GM12874 (cell line): ENCODE results near the gene PAPOLB.

Experiments used
- TF ChIP-seq, protein P1 (sequence below): IDR thresholded peaks from 2 replicates; pipeline ENCODE4 v1.5.1; 2011; ENCODE audit warnings: low read depth, mild to moderate bottlenecking, control low read depth, low read length, moderate library complexity; ENCODE audit not compliant: insufficient read depth

The PAPOLB gene

DNA sequence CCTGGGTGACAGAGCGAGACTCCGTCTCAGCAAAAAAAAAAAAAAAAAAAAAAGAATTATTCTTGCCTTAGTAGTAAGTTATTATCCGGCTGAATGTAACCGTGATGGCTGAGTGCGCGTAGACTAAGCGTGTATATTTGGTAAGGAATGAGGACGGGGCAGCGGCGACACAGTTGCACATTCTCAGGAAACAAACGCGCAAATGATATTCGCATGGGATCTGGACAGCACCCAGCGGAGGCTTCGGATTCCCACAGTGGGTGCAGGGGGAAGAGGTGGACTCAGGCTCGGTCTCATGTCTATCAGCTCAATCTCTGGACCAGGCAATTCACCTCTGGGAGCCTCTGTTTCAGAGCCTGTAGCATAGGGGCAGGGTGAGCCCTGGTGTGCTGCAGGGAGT is 29.1 kb downstream of the PAPOLB start:
- TF ChIP-seq, protein P1, sequence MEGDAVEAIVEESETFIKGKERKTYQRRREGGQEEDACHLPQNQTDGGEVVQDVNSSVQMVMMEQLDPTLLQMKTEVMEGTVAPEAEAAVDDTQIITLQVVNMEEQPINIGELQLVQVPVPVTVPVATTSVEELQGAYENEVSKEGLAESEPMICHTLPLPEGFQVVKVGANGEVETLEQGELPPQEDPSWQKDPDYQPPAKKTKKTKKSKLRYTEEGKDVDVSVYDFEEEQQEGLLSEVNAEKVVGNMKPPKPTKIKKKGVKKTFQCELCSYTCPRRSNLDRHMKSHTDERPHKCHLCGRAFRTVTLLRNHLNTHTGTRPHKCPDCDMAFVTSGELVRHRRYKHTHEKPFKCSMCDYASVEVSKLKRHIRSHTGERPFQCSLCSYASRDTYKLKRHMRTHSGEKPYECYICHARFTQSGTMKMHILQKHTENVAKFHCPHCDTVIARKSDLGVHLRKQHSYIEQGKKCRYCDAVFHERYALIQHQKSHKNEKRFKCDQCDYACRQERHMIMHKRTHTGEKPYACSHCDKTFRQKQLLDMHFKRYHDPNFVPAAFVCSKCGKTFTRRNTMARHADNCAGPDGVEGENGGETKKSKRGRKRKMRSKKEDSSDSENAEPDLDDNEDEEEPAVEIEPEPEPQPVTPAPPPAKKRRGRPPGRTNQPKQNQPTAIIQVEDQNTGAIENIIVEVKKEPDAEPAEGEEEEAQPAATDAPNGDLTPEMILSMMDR = no peak

DNA sequence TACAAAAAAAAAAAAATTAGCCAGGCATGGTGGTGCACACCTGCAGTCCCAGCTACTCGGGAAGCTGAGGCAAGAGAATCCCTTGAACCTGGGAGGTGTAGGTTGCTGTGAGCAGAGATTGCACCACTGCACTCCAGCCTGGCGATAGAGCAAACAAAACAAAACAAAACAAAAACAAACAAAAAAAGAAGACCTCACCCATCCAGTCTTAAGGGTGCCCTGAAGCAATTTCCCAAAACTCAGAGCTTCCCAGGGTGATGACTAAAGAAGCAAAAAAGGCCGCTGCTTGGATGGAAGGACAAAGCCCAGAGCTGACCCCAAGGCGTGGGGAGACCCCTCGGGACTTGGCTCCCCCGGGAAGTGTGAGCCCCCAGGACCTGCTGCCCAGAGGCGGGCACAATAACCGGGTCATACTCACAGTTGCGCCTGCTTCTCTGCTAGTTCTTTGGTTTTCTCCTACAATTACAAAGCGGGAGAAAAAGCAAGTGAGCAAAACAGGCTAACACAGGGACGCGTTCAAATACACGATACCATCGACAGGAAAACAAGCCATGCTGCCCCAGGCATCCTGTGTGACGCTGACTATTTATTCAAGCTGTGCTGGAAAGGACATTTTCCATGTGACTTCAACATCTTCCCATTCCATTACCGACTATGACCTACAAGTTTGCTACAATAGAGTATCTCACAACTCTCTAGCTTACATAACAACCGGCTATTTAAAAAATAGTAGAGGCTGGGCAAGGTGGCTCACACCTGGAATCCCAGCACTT is 29.9 kb downstream of the PAPOLB start:
- TF ChIP-seq, protein P1 = no peak

DNA sequence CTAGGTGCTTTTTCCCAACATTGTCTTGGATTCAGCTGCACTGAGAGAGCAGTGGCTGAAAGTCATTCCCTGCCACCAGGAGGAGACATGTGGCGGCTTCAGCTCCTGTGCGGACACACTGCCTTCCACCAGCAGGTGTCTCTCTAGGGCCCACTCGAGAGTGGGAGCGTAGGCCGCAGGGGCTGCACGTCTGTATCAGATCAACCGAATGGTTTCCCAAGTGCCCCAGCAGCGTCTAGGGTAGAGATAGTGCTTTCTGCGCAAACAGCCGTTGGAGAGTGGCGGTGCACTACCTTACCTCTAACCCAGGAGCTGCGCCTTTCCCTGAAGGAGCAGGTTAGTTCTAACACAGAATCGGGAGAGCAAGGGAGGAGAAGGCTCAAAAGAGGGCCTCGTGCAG is 31.7 kb downstream of the PAPOLB start:
- TF ChIP-seq, protein P1 = peak; percentile 74

DNA sequence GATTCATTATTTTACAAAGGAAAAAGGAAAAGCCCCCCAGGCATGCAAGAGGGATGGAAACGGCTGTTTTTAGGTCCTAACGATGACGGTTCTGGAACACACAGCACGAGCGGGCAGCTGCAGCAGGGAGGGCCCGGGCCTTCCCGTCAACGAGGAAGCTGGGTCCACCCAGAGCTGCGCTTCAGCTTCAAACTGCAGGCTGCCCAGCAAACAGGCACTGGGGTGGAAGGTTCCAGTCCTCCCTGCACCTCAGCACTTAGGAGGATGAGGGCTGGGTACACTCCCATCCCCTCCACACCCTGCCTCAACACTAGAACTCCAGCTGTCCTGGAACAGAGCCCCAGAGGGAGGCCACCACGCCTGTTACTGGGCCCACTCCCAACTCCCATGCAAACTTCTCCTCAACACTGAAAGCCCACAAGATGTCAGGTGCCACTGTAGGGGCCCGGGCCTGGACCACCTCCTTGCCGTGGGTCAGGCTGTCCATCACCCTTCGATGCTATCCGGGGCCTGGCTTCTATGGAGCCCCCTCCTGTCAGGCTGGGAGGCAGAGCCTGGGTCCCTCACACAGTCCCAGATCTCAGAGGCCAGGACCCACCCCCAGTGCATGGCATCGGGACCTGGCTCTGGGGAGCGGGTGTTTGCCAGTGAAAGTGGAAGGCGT is 33.0 kb downstream of the PAPOLB start:
- TF ChIP-seq, protein P1 = no peak

DNA sequence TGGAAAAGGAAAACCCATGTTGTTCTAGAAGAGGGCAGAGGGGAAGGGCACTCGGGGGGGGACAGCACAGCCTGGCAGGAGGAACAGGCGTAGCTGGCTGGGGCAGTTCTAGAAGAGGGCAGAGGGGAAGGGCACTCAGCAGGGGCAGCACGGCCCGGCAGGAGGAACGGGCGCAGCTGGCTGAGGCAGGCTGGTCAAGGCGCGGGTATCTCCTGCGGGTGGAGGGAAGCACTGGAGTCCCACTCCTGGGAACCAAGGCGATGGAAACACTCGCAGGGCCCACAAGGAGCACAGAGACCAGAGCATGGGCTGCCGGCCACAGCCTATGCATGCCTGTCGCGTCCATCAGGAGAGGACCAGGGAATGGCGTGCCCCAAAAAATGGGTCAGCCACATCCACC is 36.7 kb downstream of the PAPOLB start:
- TF ChIP-seq, protein P1 = no peak

DNA sequence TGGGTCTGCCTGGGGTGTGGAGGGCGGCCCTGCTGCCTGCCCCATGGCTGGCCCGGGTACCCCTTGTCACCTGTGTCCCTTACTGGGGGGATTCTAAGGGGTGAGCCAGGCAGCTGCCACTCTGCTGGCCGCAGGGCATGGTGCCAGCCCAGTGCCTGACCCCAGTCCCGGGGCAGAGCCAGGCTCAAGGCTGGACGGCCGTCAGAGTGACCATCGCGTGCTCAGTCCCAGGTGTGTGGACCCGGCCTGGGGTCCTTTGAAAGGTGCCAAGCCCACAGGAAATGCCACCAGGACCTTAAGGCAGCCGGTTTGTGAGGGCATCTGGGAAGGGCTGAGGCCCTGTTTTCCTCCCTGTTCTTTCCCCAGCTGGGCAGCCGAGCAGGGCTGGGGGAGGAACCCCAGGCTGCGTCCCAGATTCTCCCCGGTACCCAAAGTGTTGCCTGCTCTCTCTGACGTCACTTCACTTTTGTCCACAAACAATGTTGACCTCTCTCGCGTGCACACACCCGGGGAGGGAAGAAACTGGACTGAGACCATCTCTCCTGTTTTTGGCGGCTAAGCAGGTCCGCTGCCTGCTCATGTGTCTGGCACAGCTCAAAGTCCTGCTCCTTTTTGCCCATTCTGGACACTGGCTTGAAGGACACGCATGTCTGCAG is 37.6 kb downstream of the PAPOLB start:
- TF ChIP-seq, protein P1 = no peak

DNA sequence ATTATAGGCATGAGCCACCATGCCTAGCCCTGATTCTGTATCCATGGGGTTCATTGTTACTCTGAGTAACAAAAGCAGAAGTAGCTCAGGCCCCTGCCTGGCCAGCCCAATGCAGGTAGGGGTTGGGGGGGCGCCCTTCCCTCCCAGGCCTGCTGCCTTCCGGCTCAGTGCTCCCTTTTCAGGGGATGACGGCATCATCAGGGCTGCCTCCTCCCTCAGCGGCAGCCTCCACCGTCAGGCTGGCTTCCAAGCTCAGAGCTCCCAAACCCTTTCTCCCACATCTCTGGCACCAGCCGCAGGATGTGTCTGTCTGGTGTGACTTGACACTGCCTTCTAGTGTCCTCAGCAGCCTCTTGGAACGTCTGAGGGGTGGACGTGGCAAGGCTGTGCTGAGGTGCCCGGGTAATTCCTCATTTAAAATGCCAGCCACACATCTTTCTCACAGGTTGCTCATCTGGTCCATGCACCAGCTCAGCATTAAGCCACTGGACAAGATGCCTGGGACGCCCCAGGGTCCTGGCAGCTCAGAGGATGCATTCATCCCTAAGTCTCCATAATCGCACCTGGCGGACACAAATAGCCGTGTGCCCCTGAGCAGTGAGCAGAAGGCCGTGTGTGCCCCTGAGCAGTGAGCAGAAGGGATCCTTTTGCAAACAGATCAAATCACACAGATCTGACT is 38.2 kb downstream of the PAPOLB start:
- TF ChIP-seq, protein P1 = no peak
